A549 (cell line): ENCODE results near the gene FCRL4. TPM values are rescaled to one million over a fixed set of nuclear protein-coding genes. Genes with fewer than 3 reads are reported as not detected.

ENCODE experiments used
- ATAC-seq, 2 experiments: fragments of 200-7000 bp in 1 of 2; fragments of >200 bp in 1 of 2; cut with Nextera tagmentation in 1 of 2; cut with Tn5 transposase in 1 of 2; 3 replicates each; pipeline versions ENCODE4 v1.8.0 to v1.9.1; 2018 to 2020; ENCODE audit warnings: mild to moderate bottlenecking in 1 of 2, moderate library complexity in 1 of 2
- CTCF ChIA-PET: fragments of 300-600 bp; sonication (Branson Sonifier 250); formaldehyde crosslinking; extraction: SDS; loops from one replicate; lab custom pipeline; 2021; ENCODE audit warnings: antibody characterized with exemption, inconsistent platforms; lab: Yijun Ruan, JAX
- POLR2A ChIA-PET: fragments of 350-600 bp; formaldehyde crosslinking; extraction: SDS; loops from one replicate; lab custom pipeline; 2021; ENCODE audit warnings: antibody characterized with exemption, inconsistent platforms; lab: Yijun Ruan, JAX
- DNase-seq, 2 experiments: peaks; one replicate each; pipeline versions ENCODE4 v3.0.0 to v3.0.0-alpha.2; 2011 to 2016; ENCODE audit warnings: low read depth in 1 of 2, low spot score in 1 of 2
- FAIRE-seq: peaks from 2 replicates; lab custom pipeline; 2011; peaks lifted over from hg19 to GRCh38; lab: Jason Lieb, UNC
- H3K27ac ChIP-seq, 2 experiments: fragments of >200 bp; sonication (Bioruptor Twin); formaldehyde crosslinking; 3 replicates each; pipeline ENCODE4 v1.5.1; 2016 to 2017
- H3K4me1 ChIP-seq: fragments of >200 bp; sonication (Bioruptor Twin); formaldehyde crosslinking; 3 replicates; pipeline ENCODE4 v1.6.1; 2016
- H3K4me2 ChIP-seq: fragments of >200 bp; sonication (Bioruptor Twin); formaldehyde crosslinking; 3 replicates; pipeline ENCODE4 v1.6.1; 2016
- H3K4me3 ChIP-seq: fragments of >200 bp; sonication (Bioruptor Twin); formaldehyde crosslinking; 3 replicates; pipeline ENCODE4 v1.5.1; 2016
- H3K9me3 ChIP-seq: fragments of >200 bp; sonication (Bioruptor Twin); formaldehyde crosslinking; 3 replicates; pipeline ENCODE4 v1.6.1; 2016
- BCL3 ChIP-seq: fragments of >200 bp; sonication (Bioruptor Twin); formaldehyde crosslinking; IDR thresholded peaks from 3 replicates; pipeline ENCODE4 v1.6.1; 2016
- BHLHE40 ChIP-seq: IDR thresholded peaks from 2 replicates; pipeline ENCODE4 v1.6.1; 2012; ENCODE audit warnings: low read depth, low read length, inconsistent platforms
- CEBPB ChIP-seq, 2 experiments: fragments of >200 bp in 1 of 2; sonication (Bioruptor Twin) in 1 of 2; formaldehyde crosslinking in 1 of 2; IDR thresholded peaks; 2 replicates each; pipeline ENCODE4 v1.6.1; 2012 to 2016
- CHD2 ChIP-seq: fragments of 150-350 bp; IDR thresholded peaks from 2 replicates; pipeline ENCODE4 v1.6.1; 2014; ENCODE audit warnings: low read length; ENCODE audit not compliant: partially characterized antibody
- EHF ChIP-seq: fragments of 250-450 bp; sonication (Bioruptor Pico); IDR thresholded peaks from 2 replicates; pipeline ENCODE4 v1.5.0; 2020; ENCODE audit warnings: mild to moderate bottlenecking
- ELK1 ChIP-seq: fragments of 150-350 bp; IDR thresholded peaks from 2 replicates; pipeline ENCODE4 v1.6.1; 2014; ENCODE audit warnings: low read depth, mild to moderate bottlenecking, low read length
- FOXS1 ChIP-seq: fragments of 250-450 bp; sonication (Bioruptor Pico); IDR thresholded peaks from 2 replicates; pipeline ENCODE4 v1.5.0; 2020; ENCODE audit warnings: mild to moderate bottlenecking, moderate library complexity
- GATA3 ChIP-seq: IDR thresholded peaks from 2 replicates; pipeline ENCODE4 v1.6.1; 2012; ENCODE audit warnings: borderline replicate concordance
- HDAC2 ChIP-seq: fragments of 200-600 bp; sonication (generic); IDR thresholded peaks from 2 replicates; pipeline ENCODE4 v1.6.1; 2016
- HES2 ChIP-seq: fragments of >200 bp; sonication (Bioruptor Twin); formaldehyde crosslinking; IDR thresholded peaks from 2 replicates; pipeline ENCODE4 v1.6.1; 2016
- HOXA7 ChIP-seq: fragments of 250-450 bp; sonication (Bioruptor Pico); IDR thresholded peaks from 2 replicates; pipeline ENCODE4 v1.5.0; 2020; ENCODE audit warnings: mild to moderate bottlenecking, moderate library complexity
- HOXB13 ChIP-seq: fragments of 250-450 bp; sonication (Bioruptor Pico); IDR thresholded peaks from 2 replicates; pipeline ENCODE4 v1.5.0; 2020; ENCODE audit warnings: low read depth, mild to moderate bottlenecking, moderate library complexity
- JUN ChIP-seq, 2 experiments: fragments of >200 bp; sonication (Bioruptor Twin); formaldehyde crosslinking; IDR thresholded peaks; 2 replicates in 1 of 2; 3 replicates in 1 of 2; pipeline ENCODE4 v1.6.1; 2016 to 2017
- MAFK ChIP-seq: fragments of 450-650 bp; IDR thresholded peaks from 2 replicates; pipeline ENCODE4 v1.6.1; 2014; ENCODE audit not compliant: partially characterized antibody
- MAX ChIP-seq: IDR thresholded peaks from 2 replicates; pipeline ENCODE4 v1.6.1; 2012
- POLR2AphosphoS2 ChIP-seq: conservative IDR thresholded peaks from 2 replicates; pipeline ENCODE4 v1.6.1; 2012; ENCODE audit warnings: low read length, improper control_type of control experiment, inconsistent platforms
- RARB ChIP-seq: fragments of 250-450 bp; sonication (Bioruptor Pico); IDR thresholded peaks from 2 replicates; pipeline ENCODE4 v1.8.0; 2021; ENCODE audit warnings: mild to moderate bottlenecking, moderate library complexity
- REST ChIP-seq: fragments of 200-600 bp; sonication (generic); IDR thresholded peaks from 2 replicates; pipeline ENCODE4 v1.6.1; 2016; ENCODE audit warnings: antibody characterized with exemption, mild to moderate bottlenecking, moderate library complexity
- TP53 ChIP-seq: fragments of 250-450 bp; sonication (Bioruptor Pico); IDR thresholded peaks from 2 replicates; pipeline ENCODE4 v1.5.0; 2021; ENCODE audit warnings: mild to moderate bottlenecking, moderate library complexity
- ZNF302 ChIP-seq: fragments of 250-450 bp; sonication (Bioruptor Pico); IDR thresholded peaks from 2 replicates; pipeline ENCODE4 v1.9.0; 2021; ENCODE audit warnings: inconsistent platforms, mild to moderate bottlenecking, moderate library complexity
- ZSCAN20 ChIP-seq: fragments of 250-450 bp; sonication (Bioruptor Pico); IDR thresholded peaks from 2 replicates; pipeline ENCODE4 v1.8.0; 2022; ENCODE audit warnings: mild to moderate bottlenecking, moderate library complexity
- WGBS: methylation state at CpG from one replicate; pipeline ENCODE4 v1.1.6; 2017; ENCODE audit errors: missing lambda C conversion rate; 5-methylcytosine and 5-hydroxymethylcytosine counted together
- polyA plus RNA-seq, 4 experiments: library from polyadenylated mRNA; depleted of rRNA in 3 of 4; stranded (reverse); fragments of >200 nt; fragmentation: RNase III in 1 of 4; extraction: RNeasy Plus Mini Kit Qiagen cat#74134 plus additional on column Dnase treatment in 1 of 4; gene quantifications; 2 replicates in 3 of 4; 3 replicates in 1 of 4; pipeline ENCODE4 v1.2.3, GENCODE V29; 2011 to 2017

The FCRL4 gene
- polyA plus RNA-seq, 2 of the 4 experiments (the other 2 are of a cell fraction), result not detected

GRCh38 chr1:157641177-157641576 lies 43.3 kb upstream of the FCRL4 start (continued):
- no peak for TF ChIP-seq REST

- no peak overlapping the region for H3K4me3 ChIP-seq
- FAIRE-seq, result no peak
- TF ChIP-seq ELK1, result no peak
- no peak for TF ChIP-seq JUN (IDR thresholded peaks at IDR 0.05)
- TF ChIP-seq BCL3, result no peak
- TF ChIP-seq ZNF302 (CRISPR knock-in tag), result no peak
- no peak for TF ChIP-seq HOXA7 (CRISPR knock-in tag)
- no peak for TF ChIP-seq MAFK
- TF ChIP-seq, all 56 proteins: peak for 0
- Histone ChIP-seq H3K27ac (no peak overlapping the region), H3K9me3 (no peaks in the 10 kb centered on the region), H3K4me2 (no peak overlapping the region), H3K4me1 (no peaks in the 10 kb centered on the region)
- POLR2A ChIA-PET, result no interaction called here
- no peak for DNase-seq
- CTCF ChIA-PET, result interaction anchor here (0.7 kb wide), 1 partner anchor 20 kb away, joined by 5 read pairs; no protein-coding TSS in a partner anchor
- no peak for ATAC-seq
- WGBS, result 6% methylated on average over 4 of the region's 4 CpGs
Observed at GRCh38 chr1:157639800-157640199, 41.9 kb upstream of the FCRL4 start.

GRCh38 chr1:157628773-157629172 lies 30.9 kb upstream of the FCRL4 start:
- WGBS, result 53% methylated on average over 1 of the region's 1 CpG
- H3K9me3 ChIP-seq, result no peaks in the 10 kb centered on the region
- ATAC-seq (no peak), FAIRE-seq (no peak), DNase-seq (no peak)
- no peaks in the 10 kb centered on the region for H3K4me1 ChIP-seq
- TF ChIP-seq ZSCAN20 (CRISPR knock-in tag) (no peak), HDAC2 (no peak), MAX (no peak)
- CTCF ChIA-PET, result no interaction called here
- POLR2A ChIA-PET, result no interaction called here
- H3K4me3 ChIP-seq, result no peak overlapping the region
- no peak overlapping the region for H3K27ac ChIP-seq
- H3K4me2 ChIP-seq, result no peak overlapping the region

GRCh38 chr1:157626099-157626498 lies 28.2 kb upstream of the FCRL4 start:
- DNase-seq (peak in 1 of 2 experiments; percentile 31), ATAC-seq (peak in 1 of 2 experiments; percentile 41; a peak in 1 of 6 replicates), FAIRE-seq (no peak)
- no peaks in the 10 kb centered on the region for H3K9me3 ChIP-seq
- 3% methylated on average over 2 of the region's 2 CpGs for WGBS
- TF ChIP-seq RARB, result no peak
- no peak for TF ChIP-seq POLR2AphosphoS2
- no peak for TF ChIP-seq HES2
- TF ChIP-seq HOXB13, result no peak
- no peak for TF ChIP-seq EHF (CRISPR knock-in tag)
- TF ChIP-seq TP53, result no peak
- TF ChIP-seq BHLHE40, result no peak
- TF ChIP-seq CHD2, result no peak
- TF ChIP-seq CEBPB (IDR thresholded peaks at IDR 0.05), result no peak
- no peak for TF ChIP-seq FOXS1
- no peak for TF ChIP-seq GATA3
- H3K27ac ChIP-seq, result no peak overlapping the region
- no peak overlapping the region for H3K4me3 ChIP-seq
- no peak overlapping the region for H3K4me2 ChIP-seq
- ChIA-PET POLR2A (no interaction called here), CTCF (interaction anchor here (1.0 to 1.5 kb wide), 2 partner anchors 9 to 46 kb away, joined by 3 to 4 read pairs; no protein-coding TSS in a partner anchor)
- H3K4me1 ChIP-seq, result no peaks in the 10 kb centered on the region
